GM12891 (cell line): ENCODE data around the gene IL20RA.

Experiments used
- POLR2A ChIP-seq: IDR thresholded peaks from 2 replicates; pipeline ENCODE4 v1.6.1; 2011; ENCODE audit warnings: low read depth, low read length, control low read depth
- SPI1 ChIP-seq: IDR thresholded peaks from 2 replicates; pipeline ENCODE4 v1.6.1; 2011; ENCODE audit warnings: low read depth, low read length, control low read depth

- TF ChIP-seq POLR2A (no peak), SPI1 (no peak)
Observed at GRCh38 chr6:136979206-136979605, 65.6 kb downstream of the IL20RA start.
